ENCODE data around the gene HSBP1.

HSBP1 gene

DNA sequence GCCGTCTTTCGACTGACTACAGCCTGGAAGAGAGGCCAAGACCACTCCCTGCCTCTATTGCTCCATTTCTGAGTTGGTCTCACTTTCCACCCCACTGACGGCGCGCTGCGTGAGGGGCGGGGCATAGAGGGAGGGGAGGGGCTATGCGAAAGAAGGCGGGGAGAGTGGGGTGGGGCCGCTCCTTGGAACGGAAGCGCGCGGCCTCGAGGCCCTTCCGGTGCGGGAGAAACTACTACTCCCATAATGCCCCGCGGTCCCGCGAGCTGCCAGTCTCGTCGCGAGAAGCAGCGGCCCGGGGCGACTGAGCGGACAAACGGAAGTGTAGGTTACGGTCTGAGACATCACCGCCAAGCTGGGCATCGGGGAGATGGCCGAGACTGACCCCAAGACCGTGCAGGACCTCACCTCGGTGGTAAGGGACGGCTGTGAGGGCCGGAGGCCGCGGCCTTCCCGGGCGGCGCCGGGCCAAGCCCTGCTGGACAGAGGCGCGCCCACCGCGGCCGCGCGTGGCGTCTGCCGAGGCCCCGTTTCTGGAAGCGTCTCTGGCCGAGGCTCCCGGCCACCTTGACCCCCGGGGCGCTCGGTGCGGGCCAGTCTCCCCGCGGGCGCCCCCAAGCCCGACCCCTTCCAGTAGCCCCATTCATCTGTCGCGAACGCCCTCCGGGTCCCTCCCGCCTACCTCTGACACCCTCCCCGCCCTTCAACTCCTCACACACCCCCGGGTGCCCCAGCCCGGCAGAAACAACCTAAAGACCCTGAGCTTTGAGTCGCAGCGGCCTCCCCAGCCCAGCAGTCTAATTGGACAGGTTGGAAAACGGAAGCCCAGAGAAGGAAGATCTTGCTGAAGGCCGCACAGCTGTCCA, at the start of gene HSBP1:
Gene HSBP1 (plus strand): TSS at position 269 of the 863 bp plus-strand sequence. CDS start 99 bp downstream, at position 368.
- peak; percentile 95 for DNase-seq

DNA sequence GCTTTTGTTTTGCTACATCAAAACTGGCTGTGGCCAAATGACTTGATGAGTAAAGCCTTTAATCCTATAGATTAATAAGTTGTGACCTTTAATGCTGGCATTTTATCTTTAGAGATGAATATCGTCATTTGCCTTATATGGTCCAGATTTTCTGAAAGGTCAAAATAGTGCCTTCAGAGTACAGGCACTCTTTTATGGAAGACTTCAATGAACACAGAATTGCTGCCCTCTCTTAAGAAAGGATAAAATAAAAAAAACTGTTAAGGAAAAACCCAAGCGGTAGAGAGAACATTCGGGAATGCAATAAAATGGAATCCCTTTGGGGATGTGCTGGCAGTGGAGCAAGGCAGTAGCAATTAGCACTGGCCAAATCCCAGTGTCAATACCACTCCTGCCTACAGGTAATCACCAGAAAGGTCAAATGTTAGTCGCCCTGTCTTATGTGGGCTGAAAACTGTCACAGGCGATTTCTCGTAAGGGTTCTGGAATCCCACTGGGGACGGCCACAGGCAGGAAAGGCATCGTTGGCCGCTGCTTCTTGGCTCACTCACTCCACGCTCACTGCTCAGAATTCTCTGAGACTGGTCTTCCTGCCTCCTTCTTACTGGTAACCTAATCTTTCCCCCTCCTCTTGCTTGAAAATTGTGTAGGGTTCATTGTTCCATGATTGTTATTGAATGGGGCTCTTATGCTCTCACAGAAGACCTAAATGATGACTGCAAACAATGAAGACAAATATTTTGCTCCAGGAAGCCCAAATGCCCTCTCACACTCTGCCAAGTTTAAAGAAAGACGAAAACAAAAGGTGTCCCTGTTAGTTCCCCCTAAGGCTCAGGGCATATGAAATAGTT, 45.4 kb upstream of the HSBP1 start:
- no peak for DNase-seq

DNA sequence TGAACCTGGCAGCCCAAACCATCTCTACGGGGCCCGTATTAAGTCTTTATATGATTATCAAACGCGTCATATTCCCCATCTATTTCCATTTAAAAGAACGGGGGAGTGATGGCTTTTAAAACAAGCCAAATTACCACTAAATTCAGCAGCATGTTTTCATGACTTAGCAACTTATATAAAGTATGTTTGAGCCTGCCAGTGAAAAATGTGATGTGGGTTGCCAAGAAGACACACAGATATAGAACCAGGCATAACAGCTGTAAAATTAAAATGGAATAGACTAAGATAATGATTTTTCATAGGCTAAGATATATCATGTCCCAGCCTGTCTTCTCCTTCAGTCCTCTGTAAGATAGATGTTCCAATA, 44.8 kb upstream of the HSBP1 start:
- DNase-seq = no peak

DNA sequence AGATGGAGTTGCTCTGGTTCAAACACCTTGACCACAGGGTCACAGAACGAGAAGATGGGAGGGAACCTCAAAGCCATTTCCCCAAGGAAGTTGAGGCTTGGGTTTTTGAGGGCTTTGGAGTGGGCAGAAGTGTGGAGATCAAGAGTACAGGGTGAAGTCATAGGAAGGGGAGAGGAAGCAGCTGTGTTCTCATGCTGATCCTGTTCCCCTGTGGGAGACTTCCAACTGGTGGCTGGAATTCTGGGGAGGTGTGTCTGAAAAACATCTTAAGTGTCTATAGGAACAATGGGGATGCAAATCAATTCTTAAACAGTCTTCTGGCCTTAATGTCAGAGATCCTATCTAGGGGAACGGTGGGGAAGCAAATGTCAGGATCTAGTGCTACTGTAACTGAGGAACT, 38.8 kb upstream of the HSBP1 start:
- no peak for DNase-seq

DNA sequence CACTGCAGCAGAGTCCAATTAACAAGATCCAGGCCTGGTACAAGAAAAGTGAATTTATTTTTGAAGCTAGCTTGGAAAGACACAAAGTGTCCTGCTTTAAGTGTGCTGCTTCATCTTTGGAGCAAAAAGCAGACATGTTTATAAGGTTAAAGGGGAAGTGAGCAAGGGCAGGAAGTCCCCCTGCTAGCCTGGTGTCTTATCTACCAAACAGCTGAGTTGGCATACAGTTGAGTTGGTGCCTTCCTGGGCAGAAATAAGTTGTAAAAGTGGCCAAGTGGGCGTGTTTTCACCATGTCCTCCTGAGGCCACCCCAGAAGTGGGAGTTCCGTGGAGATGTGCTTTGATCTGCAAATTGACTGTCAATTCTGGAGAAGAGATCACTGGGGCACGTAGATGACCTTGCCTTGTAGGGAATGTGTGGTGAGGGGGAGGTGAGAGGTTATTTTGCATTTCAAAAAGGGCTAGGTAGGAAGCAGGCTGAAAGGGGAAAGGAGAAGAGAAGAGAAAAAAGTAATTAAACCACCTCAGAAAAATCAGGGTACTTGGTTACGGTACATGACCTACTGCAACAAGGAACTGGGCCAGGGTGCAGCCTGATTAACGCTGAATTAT, 38.3 kb upstream of the HSBP1 start:
- no peak for DNase-seq

DNA sequence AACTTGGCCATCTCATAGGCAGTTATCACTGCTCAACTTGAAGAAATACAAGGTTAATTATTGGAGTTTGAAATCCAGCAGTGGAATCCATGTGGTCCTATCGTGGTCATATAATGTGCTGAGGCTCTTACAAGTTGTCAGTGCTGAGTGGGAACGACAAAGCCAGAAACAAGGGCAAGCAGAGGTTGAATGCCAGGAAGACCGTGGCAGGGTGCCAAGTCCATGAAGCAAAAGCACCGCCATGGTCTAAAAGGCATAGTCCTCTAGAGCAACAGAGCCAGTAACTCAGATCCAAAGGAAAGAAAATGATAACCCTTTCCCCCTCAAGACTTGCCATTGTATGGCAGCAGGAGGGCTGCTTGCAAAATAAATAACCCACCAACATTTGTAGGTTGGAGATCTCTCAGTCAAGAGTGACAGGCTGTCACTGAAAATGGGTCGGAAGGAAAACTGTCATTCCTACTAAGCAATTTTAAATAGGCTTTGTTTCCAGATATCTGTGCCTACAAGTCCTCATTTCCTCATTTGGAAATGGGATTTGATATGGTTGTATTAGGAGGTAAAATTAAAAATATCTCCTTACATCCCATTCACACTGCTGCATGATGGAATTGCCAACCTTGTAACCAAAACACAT, 36.4 kb upstream of the HSBP1 start:
- no peak for DNase-seq

DNA sequence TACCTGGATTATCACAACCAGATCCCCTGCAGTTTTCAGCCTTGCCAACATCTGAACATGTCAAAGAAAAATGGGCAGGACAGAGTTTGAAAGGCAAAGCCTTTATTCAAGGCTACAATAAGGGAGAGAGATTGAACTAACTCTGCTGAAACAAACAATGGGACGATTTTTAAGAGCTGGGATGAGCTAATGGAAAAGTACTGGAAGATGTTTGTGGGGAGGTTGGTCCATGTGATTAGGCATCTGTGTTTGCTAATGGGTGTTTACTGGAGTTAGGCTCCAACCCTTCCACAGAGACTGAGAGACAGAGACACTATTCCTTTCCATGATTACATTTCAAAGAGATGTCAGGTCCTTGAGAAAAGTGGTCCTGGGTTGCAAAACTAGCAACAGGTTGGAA, 35.0 kb upstream of the HSBP1 start:
- DNase-seq = no peak

DNA sequence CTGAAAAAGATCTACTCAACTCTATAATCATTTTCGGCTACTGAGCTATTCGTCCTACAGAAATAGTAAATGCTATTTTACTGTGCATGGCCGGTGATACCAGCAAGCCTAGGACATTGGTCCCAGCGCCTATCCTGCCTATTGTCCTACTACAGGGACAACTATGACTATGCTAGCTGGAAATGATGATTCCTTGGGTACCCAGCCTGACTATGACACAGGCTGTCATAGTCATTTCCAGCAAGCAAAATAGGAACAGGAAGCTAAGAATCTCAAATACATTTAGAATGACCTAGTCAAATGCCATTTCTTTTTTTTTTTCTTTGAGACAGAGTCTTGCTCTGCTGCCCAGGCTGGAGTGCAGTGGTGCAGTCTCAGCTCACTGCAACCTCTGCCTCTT, 33.7 kb upstream of the HSBP1 start:
- DNase-seq = no peak

DNA sequence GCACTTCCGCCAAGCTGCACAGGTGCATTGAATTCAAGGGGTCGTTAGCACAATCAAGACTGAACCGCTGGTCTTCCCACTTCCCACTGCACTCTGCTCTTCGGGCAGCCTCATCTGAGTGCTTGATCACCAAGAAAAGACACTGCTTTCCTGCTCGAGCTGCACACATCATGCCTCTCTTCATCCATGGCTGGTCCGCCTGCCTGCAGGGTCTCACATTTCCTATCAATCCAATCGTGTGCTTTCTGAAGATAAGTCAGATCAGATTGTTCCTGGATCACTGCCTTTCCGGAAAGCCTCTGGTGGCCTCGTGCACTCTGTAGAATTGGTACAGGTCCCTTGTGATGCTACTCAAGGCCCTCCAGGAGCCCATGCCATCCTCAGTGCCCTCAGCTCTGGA, 30.8 kb upstream of the HSBP1 start:
- DNase-seq = no peak

DNA sequence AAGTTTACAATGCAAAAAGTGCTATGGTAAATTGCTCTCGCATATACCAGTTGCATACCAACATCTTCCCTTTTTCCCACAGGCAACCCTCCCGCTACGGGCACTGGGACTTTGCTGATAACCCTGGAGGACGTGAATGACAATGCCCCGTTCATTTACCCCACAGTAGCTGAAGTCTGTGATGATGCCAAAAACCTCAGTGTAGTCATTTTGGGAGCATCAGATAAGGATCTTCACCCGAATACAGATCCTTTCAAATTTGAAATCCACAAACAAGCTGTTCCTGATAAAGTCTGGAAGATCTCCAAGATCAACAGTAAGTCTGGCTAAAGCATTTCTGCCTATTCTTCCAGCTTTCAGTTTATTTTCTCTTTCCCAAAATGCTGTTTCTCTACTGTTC, 27.9 kb upstream of the HSBP1 start:
- DNase-seq = no peak

DNA sequence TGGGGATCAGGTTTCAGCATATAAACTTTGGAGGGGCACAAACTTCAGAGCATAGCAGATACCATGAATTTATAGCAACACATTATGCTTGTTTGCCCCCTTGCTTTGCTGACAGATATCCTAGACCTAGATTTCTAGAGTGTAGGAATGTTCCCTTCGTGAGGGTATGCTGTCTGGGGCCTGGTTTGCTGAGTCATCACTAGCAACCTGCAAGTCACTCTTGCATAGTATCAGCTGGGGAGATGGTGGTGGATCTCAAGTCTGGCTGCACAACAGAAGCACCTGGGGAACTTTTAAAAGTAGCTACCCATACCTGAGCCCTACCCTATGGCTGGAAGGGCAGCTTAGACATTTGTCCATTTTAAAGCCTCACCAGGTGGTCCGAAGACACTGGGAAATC, 22.3 kb upstream of the HSBP1 start:
- DNase-seq = no peak

DNA sequence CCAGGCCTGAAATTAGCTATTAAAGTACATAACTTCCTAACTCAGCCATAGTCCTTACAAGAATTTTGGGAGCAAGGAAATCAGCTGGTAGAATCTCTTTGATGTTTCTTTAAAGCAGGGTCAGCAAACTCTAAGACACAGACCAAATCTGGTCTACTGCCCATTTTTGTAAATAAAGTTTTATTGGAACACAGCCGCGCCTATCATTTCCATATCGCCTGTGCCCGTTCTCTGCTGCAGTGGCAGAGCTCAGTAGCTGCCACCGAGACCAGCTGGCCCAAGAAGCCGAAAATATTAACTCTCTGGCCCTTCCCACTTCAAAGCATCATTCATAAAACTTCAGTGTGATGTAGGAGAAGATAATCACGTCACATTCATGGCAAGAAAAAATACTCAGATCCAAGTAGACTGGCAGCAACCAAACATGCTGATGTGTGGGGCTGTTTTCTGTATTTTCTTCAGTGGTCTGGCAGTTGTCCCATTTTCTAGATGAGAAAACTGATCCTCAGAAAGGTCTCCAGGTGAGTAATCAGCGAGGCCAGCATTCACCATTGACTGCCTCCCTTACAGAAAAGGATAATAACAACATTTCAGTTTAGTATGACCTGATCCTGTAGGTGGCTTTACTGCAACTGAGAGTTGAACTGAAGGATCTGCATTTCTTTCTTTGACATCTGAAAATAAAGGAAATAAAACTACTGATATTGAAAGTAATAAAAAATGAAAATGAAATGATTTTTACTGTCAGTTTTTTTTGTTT, 18.0 kb upstream of the HSBP1 start:
- DNase-seq = no peak

DNA sequence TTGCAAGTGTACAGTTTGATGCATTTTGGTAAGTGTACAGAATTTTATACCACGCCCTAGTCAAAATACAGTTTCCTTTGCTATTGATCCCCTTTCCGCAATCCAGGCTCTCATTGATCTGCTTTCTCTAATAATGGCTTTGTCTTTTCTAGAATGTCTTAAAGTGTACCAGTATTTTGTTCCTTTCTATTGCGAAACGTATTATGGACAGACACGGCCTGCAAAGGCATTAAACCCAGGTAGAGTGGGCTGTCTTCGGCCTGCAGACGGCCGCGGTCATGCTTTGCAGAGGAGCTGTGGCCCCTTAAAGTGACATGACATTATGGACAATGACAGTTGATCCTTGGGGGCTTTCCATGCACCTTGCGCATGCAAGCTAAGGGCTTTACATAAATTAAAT, 15.9 kb upstream of the HSBP1 start:
- DNase-seq = no peak

DNA sequence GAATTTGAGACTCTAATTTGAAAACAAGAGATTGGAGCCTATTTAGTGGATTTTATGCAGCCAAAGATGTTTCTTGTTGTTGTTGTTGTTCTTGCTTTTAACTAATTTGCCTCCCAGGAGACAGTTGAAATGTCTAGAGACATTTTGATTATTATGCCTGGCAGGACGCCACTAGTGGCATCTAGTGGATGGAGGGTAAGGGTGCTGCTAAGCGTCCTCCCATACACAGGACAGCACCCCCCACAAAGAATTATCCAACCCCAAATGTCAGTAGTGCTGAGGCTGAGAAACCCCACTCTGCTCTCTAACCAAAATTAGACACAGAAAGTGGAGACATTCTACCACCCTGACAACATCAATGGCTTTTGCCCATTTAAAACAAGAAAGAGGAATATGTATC, 15.4 kb upstream of the HSBP1 start:
- no peak for DNase-seq

DNA sequence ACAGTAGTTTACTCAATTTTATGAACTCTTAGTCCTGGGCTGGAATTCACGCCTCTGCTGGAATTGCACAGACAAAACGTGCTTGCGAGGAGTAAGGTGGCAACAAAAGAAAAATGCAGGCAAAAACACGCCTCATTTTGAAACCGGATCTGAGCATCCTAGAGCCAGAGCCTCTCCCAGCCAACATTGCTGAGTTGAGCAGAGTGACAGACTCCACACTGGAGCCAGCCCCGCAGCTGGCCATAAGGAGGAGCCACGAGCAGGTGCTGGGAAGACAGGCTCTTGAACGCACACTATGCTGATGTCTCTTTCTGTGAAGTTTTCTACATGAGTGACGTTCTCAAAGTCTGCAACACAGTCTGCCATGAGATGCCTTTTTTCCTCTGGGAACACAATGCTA, 14.6 kb upstream of the HSBP1 start:
- no peak for DNase-seq

DNA sequence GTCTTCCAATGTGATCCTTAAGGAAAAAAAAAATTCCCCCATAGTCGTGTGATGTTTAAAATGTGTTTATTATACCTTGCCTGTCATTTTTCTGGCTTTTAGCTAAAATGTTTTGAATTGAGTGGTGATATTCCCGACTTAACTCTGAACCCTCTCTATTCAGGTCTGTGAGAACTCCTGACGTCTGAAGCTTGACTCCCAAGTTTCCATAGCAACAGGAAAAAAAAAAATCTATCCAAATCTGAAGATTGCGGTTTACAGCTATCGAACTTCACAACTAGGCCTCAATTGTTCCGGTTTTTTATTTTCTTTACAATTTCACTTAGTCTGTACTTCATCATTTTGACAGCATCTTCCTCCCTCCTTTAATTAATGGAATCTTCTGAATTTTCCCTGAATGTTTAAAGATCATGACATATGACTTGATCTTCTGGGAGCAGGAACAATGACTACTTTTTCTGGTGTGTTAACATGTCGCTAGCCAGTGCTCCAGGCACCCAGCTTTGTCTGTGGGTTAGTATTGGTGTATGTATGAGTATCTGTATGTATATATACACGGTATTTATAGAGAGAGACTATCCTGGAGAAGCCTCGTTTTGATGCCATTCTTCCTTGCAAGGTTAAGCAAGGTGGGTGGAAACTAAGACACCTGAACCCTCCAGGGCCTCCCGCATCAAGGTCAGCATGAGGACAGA, 12.8 kb upstream of the HSBP1 start:
- DNase-seq = no peak

DNA sequence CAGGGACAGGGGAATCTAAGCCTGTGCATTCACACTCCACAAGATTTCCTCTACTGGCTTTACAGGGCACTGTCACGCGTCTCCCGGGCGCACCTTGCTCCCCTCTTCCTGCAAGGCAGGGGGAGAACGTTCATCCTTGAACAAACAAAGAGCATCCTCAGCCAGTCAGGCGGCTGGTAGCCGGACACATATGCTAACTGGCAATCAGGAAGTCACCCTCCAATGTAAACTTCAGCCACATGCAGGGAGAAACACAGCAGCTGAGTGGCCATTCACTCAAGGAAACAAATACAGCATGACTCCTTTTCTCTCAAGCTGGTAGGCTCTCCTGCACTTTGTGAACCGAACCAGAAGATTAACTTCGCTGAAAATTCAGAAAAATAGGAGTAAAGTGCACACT, 10.8 kb upstream of the HSBP1 start:
- DNase-seq = no peak

DNA sequence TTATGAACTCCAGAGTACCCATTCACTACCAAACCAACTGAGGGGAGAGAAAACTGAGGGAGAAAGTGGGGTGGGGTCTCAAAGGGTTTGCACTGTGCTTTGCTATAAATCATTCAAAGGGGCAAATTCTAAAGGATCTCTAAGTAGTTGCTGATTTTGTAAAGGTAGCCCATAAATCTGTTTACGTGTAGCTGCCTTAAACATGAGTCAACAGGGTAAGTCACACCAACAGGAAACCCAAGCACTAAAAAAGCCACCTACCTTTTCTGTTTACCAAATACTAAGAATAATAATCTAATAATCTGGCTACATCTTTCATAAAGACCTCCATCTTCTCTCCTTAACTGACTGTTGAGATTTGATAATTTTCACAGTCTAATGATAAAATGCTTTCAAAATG, 8.4 kb upstream of the HSBP1 start:
- DNase-seq = no peak

DNA sequence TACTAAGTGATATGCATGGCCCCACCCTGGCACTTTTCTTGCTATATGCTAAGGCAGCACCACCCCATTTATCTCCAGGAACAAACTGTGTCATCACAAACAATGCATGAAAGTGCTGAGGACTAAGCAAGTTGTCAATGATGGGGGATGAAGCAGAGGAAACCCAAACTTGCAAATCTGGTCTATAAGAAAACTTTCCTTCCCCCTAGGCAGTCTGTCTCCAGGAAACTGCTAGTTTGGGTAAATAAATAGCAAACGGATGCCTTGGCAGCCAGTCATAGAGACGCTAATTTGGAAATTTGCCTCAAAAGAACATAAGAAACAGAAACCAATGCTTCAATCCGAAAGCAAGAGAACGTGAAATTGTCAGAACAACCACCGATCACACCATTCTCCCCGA, 5.6 kb upstream of the HSBP1 start:
- DNase-seq = no peak

DNA sequence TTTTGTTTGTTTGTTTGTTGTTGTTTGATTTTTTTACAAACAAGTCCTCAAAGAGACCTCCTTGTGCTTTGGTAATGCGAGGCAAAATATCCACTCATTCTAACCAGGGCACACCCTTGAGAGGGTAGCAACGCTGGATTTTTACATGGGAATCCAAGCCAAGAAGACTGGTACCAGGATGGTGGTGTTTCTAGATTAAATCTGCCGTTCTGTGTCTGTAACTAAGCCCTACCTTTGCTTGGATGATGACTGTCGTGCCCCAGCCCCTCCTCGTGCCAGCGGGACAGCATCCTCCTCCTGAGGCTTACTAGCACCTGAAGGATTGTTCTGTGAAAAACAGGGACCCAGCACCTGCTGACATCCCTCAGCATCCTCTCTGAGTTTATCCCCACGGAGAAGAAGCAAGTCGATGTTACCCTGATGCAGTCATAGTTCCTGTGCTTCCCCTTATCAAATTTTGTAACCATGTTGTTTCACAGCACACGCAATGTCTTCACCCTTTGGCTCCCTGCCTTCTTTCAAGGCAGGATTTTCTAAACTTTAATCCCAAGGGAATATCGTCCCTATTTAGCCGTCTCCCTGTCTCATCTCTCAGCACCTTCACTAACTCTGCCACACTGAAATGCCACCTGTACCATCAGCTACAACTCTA, 5.1 kb upstream of the HSBP1 start:
- no peak for DNase-seq

DNA sequence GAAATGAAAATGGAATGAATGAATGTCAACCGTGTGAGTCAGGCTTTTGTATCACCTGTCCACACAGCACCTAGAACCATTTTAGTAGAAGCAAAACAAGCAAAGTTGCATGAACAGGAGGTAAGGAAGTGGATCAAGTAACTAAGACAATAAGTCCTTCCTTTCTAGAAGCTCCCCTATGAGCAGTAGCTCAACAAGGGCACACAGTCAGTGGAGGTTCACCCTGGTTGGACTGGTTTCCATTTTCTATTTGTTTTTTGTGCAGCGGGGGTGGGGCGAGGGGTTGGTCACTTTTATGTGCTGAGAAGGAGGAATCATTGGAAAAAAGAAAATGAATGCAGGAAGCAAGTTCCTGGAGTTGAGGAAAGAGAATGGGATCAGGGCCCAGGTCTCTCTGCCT, 4.0 kb upstream of the HSBP1 start:
- no peak for DNase-seq
